HepG2 (cell line): ENCODE data around the gene ZNF442. TPM values are rescaled to one million over a fixed set of nuclear protein-coding genes. Genes with fewer than 3 reads are reported as not detected.

Source experiments
- CHCHD3 ChIP-seq: sonication (generic); formaldehyde crosslinking; IDR thresholded peaks from 2 replicates; pipeline ENCODE4 v1.8.0; 2022; ENCODE audit warnings: mild to moderate bottlenecking, missing genetic modification reagents, moderate library complexity
- EP300 ChIP-seq, 3 experiments: sonication (generic) in 1 of 3; formaldehyde crosslinking in 1 of 3; IDR thresholded peaks; 2 replicates each; pipeline versions ENCODE4 v1.5.1 to v1.6.1; 2011 to 2020; ENCODE audit warnings: low read depth in 2 of 3, low read length in 2 of 3, borderline replicate concordance in 1 of 3, improper control_type of control experiment in 1 of 3, mild to moderate bottlenecking in 1 of 3, missing genetic modification reagents in 1 of 3, moderate library complexity in 1 of 3
- FOXO1 ChIP-seq: sonication (generic); formaldehyde crosslinking; IDR thresholded peaks from 2 replicates; pipeline ENCODE4 v1.4.0; 2020; ENCODE audit warnings: missing genetic modification reagents
- KAT2B ChIP-seq: fragments of 150-350 bp; IDR thresholded peaks from 2 replicates; pipeline ENCODE4 v1.6.1; 2014; ENCODE audit warnings: low read depth, low read length, borderline replicate concordance
- MAFK ChIP-seq, 2 experiments: IDR thresholded peaks in 1 of 2; conservative IDR thresholded peaks in 1 of 2; 2 replicates each; pipeline ENCODE4 v1.6.1; 2011; ENCODE audit warnings: improper control_type of control experiment in 2 of 2, low read length in 2 of 2
- MED8 ChIP-seq: sonication (generic); formaldehyde crosslinking; IDR thresholded peaks from 2 replicates; pipeline ENCODE4 v1.8.1; 2023; ENCODE audit warnings: mild to moderate bottlenecking, missing genetic modification reagents; ENCODE audit not compliant: insufficient replicate concordance
- NFIC ChIP-seq: IDR thresholded peaks from 2 replicates; pipeline ENCODE4 v1.6.1; 2012; ENCODE audit warnings: mild to moderate bottlenecking, low read length, inconsistent platforms
- POLR2G ChIP-seq: fragments of 200-400 bp; formaldehyde crosslinking; IDR thresholded peaks from 2 replicates; pipeline ENCODE4 v1.6.1; 2018; ENCODE audit warnings: mild to moderate bottlenecking, low read depth, low read length, moderate library complexity
- PPARG ChIP-seq: conservative IDR thresholded peaks from 2 replicates; pipeline ENCODE4 v1.6.1; 2016; ENCODE audit warnings: missing biosample characterization, missing genetic modification reagents
- RBFOX2 ChIP-seq: fragments of 200-400 bp; formaldehyde crosslinking; IDR thresholded peaks from 2 replicates; pipeline ENCODE4 v1.6.1; 2017; ENCODE audit warnings: low read depth, mild to moderate bottlenecking, low read length
- RBM39 ChIP-seq: fragments of 200-400 bp; formaldehyde crosslinking; IDR thresholded peaks from one replicate; pipeline ENCODE4 v1.6.1; 2018; ENCODE audit warnings: antibody characterized with exemption, mild to moderate bottlenecking, low read depth, low read length; ENCODE audit not compliant: poor library complexity, severe bottlenecking
- RFX1 ChIP-seq: fragments of 450-650 bp; IDR thresholded peaks from 2 replicates; pipeline ENCODE4 v1.6.1; 2017
- SP5 ChIP-seq: IDR thresholded peaks from 2 replicates; pipeline ENCODE4 v1.6.1; 2016; ENCODE audit warnings: low read depth, borderline replicate concordance
- TAF15 ChIP-seq: fragments of 200-400 bp; formaldehyde crosslinking; IDR thresholded peaks from one replicate; pipeline ENCODE4 v1.6.1; 2018; ENCODE audit warnings: mild to moderate bottlenecking, low read depth, low read length; ENCODE audit not compliant: poor library complexity, severe bottlenecking
- TBX2 ChIP-seq: sonication (generic); formaldehyde crosslinking; IDR thresholded peaks from 2 replicates; pipeline ENCODE4 v1.5.0; 2020; ENCODE audit warnings: missing genetic modification reagents, mild to moderate bottlenecking, borderline replicate concordance
- ZNF234 ChIP-seq: sonication (generic); formaldehyde crosslinking; conservative IDR thresholded peaks from 2 replicates; pipeline ENCODE4 v1.5.1; 2020; ENCODE audit warnings: mild to moderate bottlenecking, missing genetic modification reagents
- ZNF274 ChIP-seq: sonication (generic); formaldehyde crosslinking; IDR thresholded peaks from 2 replicates; pipeline ENCODE4 v1.5.1; 2020; ENCODE audit warnings: mild to moderate bottlenecking, missing genetic modification reagents
- ZNF3 ChIP-seq: IDR thresholded peaks from 2 replicates; pipeline ENCODE4 v1.7.0; 2017; ENCODE audit warnings: inconsistent platforms
- ZNF430 ChIP-seq: sonication (generic); formaldehyde crosslinking; IDR thresholded peaks from 2 replicates; pipeline ENCODE4 v1.9.0; 2021; ENCODE audit warnings: mild to moderate bottlenecking, missing genetic modification reagents
- ZNF510 ChIP-seq: sonication (generic); formaldehyde crosslinking; IDR thresholded peaks from 2 replicates; pipeline ENCODE4 v1.4.0; 2020; ENCODE audit warnings: low read depth, mild to moderate bottlenecking, missing genetic modification reagents
- ZNF549 ChIP-seq: sonication (generic); formaldehyde crosslinking; IDR thresholded peaks from 2 replicates; pipeline ENCODE4 v1.5.0; 2020; ENCODE audit warnings: missing genetic modification reagents
- polyA plus RNA-seq, 8 experiments: library from polyadenylated mRNA; depleted of rRNA in 3 of 8; stranded (reverse) in 7 of 8; unstranded in 1 of 8; fragments of >200 nt; fragmentation: Illumina TruSeq in 4 of 8; extraction: Trizol in 4 of 8; gene quantifications; 2 replicates each; pipeline versions ENCODE4 v1.2.1 to v1.2.3, GENCODE V29; 2011 to 2016; ENCODE audit warnings: low read depth in 4 of 8, missing spikeins in 1 of 8, mixed read lengths in 1 of 8; ENCODE audit not compliant: insufficient read depth in 1 of 8
- total RNA-seq, 5 experiments: library from RNA; depleted of rRNA; stranded (reverse); fragments of >200 nt; fragmentation: Illumina TruSeq; extraction: Trizol; gene quantifications; 2 replicates each; pipeline ENCODE4 v1.2.3, GENCODE V29; 2016; ENCODE audit warnings: low read depth in 1 of 5
- TF ChIP-seq, protein P1 (sequence below): sonication (generic); formaldehyde crosslinking; IDR thresholded peaks from 2 replicates; pipeline ENCODE4 v1.5.1; 2020; ENCODE audit warnings: mild to moderate bottlenecking, missing genetic modification reagents, borderline replicate concordance
- TF ChIP-seq, protein P2 (sequence below): sonication (generic); formaldehyde crosslinking; IDR thresholded peaks from 2 replicates; pipeline ENCODE4; 2020; ENCODE audit warnings: missing genetic modification reagents, mild to moderate bottlenecking, borderline replicate concordance

ZNF442 gene
- total and polyA plus RNA-seq, 2 of the 13 experiments (the other 11 are each of a cell fraction or from before 2014, with no cell fraction given) = 1.0 to 6.0 TPM

DNA sequence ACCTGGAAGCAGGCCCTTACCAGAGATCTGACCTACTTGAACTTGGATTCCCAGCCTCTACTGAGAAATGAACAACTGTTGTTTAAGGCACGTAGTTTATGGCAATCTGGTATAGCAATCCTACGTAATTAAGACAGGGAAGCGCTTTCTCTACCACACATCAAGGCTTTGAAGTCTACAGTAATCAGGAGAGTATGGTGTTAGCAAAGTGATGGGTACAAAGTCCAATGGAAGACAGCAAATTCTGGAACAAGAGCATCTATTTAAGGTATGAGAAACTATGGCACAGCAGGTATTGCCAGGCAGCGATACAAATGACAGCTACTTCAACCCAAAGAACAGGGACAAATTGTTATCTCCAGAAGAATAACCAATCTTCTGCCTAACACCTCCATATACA lies 35.1 kb downstream of the ZNF442 start (continued):
- peak; percentile 75 for TF ChIP-seq RBFOX2
- TF ChIP-seq RBM39 = no peak
- no peak for TF ChIP-seq ZNF234 (CRISPR knock-in tag)
- no peak for TF ChIP-seq ZNF3 (CRISPR knock-in tag)
- TF ChIP-seq ZNF549 (CRISPR knock-in tag) = no peak
- TF ChIP-seq TBX2 (CRISPR knock-in tag) = peak; percentile 67; the same call in 1 of the 2 replicates
- TF ChIP-seq PPARG = no peak
- 0 out of 2 replicates have a peak, but pooled peaks have one; percentile 16 for TF ChIP-seq SP5 (CRISPR knock-in tag)
- TF ChIP-seq, protein P1, sequence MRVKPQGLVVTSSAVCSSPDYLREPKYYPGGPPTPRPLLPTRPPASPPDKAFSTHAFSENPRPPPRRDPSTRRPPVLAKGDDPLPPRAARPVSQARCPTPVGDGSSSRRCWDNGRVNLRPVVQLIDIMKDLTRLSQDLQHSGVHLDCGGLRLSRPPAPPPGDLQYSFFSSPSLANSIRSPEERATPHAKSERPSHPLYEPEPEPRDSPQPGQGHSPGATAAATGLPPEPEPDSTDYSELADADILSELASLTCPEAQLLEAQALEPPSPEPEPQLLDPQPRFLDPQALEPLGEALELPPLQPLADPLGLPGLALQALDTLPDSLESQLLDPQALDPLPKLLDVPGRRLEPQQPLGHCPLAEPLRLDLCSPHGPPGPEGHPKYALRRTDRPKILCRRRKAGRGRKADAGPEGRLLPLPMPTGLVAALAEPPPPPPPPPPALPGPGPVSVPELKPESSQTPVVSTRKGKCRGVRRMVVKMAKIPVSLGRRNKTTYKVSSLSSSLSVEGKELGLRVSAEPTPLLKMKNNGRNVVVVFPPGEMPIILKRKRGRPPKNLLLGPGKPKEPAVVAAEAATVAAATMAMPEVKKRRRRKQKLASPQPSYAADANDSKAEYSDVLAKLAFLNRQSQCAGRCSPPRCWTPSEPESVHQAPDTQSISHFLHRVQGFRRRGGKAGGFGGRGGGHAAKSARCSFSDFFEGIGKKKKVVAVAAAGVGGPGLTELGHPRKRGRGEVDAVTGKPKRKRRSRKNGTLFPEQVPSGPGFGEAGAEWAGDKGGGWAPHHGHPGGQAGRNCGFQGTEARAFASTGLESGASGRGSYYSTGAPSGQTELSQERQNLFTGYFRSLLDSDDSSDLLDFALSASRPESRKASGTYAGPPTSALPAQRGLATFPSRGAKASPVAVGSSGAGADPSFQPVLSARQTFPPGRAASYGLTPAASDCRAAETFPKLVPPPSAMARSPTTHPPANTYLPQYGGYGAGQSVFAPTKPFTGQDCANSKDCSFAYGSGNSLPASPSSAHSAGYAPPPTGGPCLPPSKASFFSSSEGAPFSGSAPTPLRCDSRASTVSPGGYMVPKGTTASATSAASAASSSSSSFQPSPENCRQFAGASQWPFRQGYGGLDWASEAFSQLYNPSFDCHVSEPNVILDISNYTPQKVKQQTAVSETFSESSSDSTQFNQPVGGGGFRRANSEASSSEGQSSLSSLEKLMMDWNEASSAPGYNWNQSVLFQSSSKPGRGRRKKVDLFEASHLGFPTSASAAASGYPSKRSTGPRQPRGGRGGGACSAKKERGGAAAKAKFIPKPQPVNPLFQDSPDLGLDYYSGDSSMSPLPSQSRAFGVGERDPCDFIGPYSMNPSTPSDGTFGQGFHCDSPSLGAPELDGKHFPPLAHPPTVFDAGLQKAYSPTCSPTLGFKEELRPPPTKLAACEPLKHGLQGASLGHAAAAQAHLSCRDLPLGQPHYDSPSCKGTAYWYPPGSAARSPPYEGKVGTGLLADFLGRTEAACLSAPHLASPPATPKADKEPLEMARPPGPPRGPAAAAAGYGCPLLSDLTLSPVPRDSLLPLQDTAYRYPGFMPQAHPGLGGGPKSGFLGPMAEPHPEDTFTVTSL (CRISPR knock-in tag) = no peak
- no peak for TF ChIP-seq MED8 (CRISPR knock-in tag)
- TF ChIP-seq EP300 (IDR thresholded peaks at IDR 0.05; ENCODE audit: low read depth in 2 of 2, low read length in 2 of 2) = peak in 1 of 2 experiments; percentile 74; a peak in 2 of 4 replicates
- TF ChIP-seq EP300 (CRISPR knock-in tag; IDR thresholded peaks at IDR 0.05; ENCODE audit: borderline replicate concordance) = peak; percentile 62; the same call in 1 of the 2 replicates
- no peak for TF ChIP-seq CHCHD3 (CRISPR knock-in tag)
- TF ChIP-seq MAFK (conservative IDR thresholded peaks at IDR 0.05 in 1 of 2, IDR thresholded peaks at IDR 0.05 in 1 of 2; ENCODE audit: low read length in 2 of 2) = no peak
- TF ChIP-seq ZNF274 (CRISPR knock-in tag) = no peak
- TF ChIP-seq, protein P2, sequence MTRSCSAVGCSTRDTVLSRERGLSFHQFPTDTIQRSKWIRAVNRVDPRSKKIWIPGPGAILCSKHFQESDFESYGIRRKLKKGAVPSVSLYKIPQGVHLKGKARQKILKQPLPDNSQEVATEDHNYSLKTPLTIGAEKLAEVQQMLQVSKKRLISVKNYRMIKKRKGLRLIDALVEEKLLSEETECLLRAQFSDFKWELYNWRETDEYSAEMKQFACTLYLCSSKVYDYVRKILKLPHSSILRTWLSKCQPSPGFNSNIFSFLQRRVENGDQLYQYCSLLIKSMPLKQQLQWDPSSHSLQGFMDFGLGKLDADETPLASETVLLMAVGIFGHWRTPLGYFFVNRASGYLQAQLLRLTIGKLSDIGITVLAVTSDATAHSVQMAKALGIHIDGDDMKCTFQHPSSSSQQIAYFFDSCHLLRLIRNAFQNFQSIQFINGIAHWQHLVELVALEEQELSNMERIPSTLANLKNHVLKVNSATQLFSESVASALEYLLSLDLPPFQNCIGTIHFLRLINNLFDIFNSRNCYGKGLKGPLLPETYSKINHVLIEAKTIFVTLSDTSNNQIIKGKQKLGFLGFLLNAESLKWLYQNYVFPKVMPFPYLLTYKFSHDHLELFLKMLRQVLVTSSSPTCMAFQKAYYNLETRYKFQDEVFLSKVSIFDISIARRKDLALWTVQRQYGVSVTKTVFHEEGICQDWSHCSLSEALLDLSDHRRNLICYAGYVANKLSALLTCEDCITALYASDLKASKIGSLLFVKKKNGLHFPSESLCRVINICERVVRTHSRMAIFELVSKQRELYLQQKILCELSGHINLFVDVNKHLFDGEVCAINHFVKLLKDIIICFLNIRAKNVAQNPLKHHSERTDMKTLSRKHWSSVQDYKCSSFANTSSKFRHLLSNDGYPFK (CRISPR knock-in tag) = no peak
- TF ChIP-seq TAF15 = no peak
- TF ChIP-seq ZNF430 (CRISPR knock-in tag) = no peak
- no peak for TF ChIP-seq ZNF510
- TF ChIP-seq POLR2G = peak; percentile 51; the same call in 1 of the 2 replicates
- TF ChIP-seq NFIC = 0 out of 2 replicates have a peak, but pooled peaks have one; percentile 14
- TF ChIP-seq RFX1 = no peak
- TF ChIP-seq KAT2B = no peak
- 0 out of 2 replicates have a peak, but pooled peaks have one; percentile 33 for TF ChIP-seq FOXO1
